HG03064 (cell line): Measurements from ENCODE around the gene GNA14.

ENCODE experiments used
- ATAC-seq: cut with Tn5 transposase; IDR thresholded peaks from one replicate; pipeline ENCODE4 v1.9.1; 2021; ENCODE audit warnings: low read depth; ENCODE audit not compliant: unreplicated experiment

The GNA14 gene

DNA sequence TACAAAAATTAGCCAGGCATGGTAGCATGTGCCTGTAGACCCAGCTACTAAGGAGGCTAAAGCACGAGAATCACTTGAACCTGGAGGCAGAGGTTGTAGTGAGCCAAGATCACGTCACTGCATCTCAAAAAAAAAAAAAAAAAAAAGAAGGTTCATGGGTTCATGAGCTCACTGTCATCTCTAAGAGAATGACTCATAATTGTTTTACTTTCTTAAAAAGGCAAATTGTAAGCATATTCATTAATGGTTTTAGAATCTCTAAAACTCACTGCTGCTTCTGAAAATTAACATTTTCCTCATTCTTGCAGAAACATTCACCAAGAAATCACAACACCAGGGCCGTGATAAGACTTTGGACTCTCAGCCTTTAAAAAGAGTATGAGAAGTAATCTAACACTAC, 103.6 kb downstream of the GNA14 start:
- no peak for ATAC-seq

DNA sequence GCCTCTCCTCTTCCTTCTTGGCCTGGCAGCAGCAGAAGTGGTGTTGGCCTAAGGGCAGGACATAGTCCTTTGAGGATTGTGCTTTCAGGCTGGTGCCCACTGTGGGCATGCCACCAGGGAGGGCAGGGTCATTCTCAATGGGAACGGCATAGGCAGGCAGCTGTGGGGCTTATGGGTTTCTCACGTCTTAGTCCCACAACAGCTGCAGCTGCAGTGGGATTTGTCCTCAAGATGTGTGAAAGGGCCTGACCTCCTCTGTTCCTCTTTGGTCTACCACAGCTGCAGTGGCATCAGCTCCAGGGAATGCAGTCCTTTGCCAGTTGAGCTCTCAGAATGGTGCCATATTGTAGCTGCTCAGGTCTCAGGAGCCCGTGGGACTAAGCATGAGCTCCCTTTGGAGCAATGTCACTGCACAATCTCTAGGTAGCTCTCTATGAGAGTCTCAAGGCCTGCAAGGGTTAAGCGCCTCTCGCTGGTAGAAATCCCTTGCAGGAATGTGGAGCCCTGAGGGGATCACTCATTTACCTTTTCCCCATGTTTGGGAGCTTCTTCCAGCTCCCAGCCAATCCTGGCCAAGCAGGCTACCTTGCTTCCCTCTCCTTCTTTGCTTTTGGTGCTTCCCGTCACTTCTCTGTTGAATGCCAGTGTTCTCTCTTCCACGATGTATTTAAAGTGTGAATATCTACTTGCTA, 104.8 kb downstream of the GNA14 start:
- ATAC-seq, result no peak

DNA sequence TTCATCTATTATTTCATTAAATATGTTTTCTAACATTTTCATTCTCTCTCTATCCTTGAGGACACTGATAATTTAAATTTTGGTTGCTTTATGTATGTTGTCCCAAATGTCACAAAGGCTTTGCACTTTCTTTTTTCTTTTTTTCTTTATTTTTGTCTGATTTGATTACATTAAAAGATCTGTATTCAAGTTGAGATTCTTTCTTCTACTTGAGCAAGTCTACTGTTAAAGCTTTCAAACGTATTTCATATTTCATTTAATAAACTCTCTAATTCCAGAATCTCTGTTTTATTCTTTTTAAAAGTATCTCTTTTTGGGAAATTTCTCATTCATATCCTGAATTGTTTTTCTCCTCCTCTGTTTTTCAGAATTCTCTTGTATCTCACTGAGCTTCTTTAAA, 106.5 kb downstream of the GNA14 start:
- no peak for ATAC-seq

GRCh38 chr9:77541055-77541454, 107.1 kb downstream of the GNA14 start:
- no peak for ATAC-seq

DNA sequence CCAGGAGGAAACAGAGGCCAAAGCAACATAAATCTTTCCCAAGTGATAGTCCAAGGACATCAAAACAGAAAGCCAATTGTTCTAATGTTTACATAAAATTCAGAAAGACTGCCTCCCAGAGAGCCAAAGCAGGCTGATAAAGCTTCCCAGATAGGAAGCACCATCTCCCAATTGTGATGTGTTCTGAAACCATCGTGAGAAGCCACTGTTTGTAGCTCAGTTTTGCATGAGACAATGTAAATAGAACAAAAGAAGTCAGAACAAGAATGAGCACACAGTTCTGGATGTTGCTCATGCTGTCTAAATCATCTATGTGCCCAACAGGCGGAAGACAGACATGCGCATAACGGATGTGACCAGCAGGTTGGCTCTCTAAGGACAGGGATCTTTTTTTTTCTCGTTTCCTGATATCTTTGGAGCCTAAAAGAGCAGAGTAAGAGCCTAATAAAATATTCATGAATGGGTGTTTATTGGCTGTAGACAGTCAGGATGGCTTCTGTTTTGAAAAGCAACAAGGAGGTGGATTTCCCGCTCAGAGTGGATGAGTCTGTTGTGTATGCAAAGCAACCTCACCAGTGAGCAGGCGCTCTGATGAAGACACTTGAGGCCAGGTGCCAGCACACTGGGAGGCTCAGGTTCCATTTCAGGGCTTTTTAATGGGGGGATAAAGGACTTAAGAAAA, 113.6 kb downstream of the GNA14 start:
- no peak for ATAC-seq

GRCh38 chr9:77533671-77534070, 114.5 kb downstream of the GNA14 start:
- no peak for ATAC-seq

- ATAC-seq, result no peak
Observed at GRCh38 chr9:77532607-77533006, 115.5 kb downstream of the GNA14 start.

DNA sequence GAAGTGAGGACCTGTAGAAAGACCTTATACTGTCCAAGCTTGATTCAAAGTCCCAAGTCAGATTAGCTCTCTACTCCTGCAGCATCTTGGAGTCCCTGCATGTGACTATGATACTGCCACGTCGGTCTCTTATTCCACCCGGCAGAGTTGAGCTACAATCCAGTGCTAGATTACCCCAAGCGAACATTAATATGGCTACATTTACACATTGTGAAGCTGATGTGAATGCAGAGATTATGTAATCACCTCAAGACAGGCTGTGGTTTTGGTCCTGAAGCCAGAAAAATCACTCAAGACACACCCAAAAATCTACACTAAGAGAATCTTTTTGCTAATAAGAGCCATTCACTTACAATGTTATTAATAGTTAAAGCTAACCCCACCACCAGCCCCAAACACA, 116.7 kb downstream of the GNA14 start:
- no peak for ATAC-seq

DNA sequence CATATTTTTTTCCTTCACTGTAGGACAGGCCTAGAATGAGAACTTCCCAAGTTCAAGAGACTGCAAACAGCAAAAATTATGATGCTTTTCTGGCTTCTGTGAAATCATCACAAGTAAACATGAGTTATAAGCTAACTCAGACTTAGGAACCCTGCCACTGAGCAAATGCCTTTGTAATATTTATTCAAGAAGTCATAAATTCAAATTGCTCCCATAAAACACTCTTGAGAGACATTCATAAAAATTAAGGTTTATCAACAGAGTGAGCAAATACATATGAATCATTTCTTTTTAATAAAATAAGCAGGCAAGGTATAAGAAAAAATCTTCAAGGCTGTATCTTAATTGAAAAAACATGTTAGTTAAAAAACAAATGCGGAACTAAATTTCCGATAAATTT, 124.2 kb downstream of the GNA14 start:
- no peak for ATAC-seq

DNA sequence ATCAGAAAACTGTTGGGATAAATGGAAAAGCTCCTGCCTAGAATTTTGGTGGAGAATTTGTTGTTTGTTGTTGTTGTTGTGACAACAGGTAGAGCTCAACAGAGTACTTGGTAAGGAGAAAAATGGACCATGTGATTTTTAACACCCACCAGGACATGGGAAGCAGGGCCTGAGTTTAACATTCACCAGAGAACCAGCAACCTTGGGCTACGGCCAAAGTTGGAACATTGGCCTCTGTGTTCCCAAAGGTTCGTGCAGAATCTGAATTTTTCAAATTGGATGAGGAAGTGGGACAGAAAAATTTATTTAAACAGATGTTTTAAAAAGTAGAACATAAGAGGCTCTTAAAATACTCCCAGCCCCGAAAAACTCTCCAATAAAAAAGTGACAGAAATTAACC, 127.0 kb downstream of the GNA14 start:
- ATAC-seq, result no peak

GRCh38 chr9:77518688-77519087, 129.4 kb downstream of the GNA14 start:
- no peak for ATAC-seq

- ATAC-seq, result no peak
Observed at GRCh38 chr9:77516781-77517180, 131.3 kb downstream of the GNA14 start.

DNA sequence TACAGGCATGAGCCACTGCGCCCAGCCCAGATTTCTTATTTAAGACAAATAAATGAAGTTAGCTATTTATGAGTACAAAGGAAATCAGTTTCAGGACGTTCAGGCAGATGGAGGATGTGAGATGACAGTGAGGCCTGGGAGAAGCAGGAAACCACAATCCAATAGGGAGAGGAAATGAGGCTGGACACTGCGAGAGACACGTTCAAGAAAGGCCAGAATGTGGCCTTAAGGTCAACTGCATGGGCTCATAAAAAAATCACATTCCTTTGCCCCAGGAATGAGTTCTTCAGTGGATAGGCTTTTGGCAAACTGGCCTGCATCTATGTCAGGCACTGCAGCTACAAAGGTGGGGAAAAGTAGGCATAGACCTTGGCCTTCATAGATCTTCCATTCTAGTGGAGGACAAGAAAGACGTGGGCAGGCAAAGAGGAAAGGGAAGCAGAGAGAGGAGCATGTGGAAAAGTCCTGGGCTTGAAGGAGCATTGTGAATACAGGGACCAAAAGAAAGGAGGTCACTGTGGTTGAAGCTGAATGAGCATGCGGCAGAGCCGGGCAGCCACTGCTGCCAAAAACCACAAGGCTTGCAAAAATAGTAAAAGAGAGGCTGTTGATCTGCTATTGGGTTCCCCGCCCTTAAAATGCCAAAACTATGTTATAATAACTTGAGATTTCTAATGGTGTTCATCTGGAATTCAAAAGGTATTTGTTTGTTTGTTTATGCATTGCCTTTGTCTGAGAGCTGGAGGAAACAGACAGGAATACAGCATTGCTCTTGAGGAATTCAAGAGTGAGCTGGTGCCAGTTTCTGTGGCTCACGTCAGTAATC, 133.0 kb downstream of the GNA14 start:
- no peak for ATAC-seq

DNA sequence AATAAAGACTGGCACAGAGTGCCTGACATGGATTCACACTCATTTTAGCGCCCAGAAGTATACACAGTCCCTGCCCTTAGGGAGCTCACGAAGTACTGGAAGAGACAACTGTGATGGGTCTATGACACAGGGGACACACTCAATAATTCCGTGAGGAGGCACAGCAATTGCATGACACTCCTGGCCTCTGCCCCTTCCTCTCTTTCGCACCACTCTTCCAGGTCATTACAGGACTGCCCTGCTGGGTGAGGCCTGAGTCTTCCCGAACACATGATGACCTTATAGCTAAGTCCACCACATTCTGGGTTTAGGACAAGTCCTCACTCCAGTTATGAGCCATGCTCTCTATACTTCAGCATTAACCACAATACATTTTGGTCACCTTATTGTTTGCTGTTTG, 134.7 kb downstream of the GNA14 start:
- ATAC-seq, result no peak

DNA sequence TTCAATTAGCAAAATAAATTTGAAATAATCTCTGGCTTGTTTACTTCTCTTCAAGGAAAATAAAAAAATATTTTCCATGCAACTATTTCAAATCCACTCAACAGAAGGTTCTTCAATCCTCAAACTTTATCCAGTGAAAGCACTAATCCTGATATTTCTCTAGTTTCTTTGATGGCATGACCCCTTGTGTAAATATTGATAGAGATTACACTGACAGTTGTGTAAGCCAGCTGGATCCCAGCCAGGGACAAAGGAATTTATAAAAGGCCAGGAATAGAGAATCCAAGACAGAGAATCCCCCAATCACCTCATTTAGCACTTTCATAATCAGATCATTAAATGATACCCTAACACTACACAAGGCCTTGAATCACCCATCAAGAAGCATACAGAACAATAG, 135.2 kb downstream of the GNA14 start:
- no peak for ATAC-seq

DNA sequence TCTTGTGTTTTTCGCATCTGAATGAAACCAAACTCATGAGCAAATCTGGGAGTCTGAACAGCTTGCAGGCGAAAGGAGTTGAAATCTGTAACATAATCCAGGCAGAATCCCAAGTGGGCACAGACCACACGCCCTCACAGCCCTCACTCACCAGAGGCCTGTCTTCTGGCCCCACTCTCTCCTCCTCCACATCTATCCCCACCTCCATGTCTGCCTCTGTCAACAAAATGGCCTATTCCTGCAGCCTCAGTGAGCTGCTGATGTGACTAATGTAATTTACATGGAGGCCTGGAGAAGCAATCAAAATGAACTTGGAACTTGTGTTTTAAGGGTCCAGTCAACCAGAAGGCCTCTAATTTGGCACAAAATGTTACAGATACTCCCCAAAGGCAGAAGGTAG, 136.6 kb downstream of the GNA14 start:
- ATAC-seq, result no peak

GRCh38 chr9:77510666-77511065, 137.5 kb downstream of the GNA14 start:
- ATAC-seq, result no peak

GRCh38 chr9:77508396-77508795, 139.7 kb downstream of the GNA14 start:
- ATAC-seq, result no peak

GRCh38 chr9:77507212-77507961, 140.7 kb downstream of the GNA14 start:
- no peak for ATAC-seq

GRCh38 chr9:77505232-77505631, 142.9 kb downstream of the GNA14 start:
- no peak for ATAC-seq

DNA sequence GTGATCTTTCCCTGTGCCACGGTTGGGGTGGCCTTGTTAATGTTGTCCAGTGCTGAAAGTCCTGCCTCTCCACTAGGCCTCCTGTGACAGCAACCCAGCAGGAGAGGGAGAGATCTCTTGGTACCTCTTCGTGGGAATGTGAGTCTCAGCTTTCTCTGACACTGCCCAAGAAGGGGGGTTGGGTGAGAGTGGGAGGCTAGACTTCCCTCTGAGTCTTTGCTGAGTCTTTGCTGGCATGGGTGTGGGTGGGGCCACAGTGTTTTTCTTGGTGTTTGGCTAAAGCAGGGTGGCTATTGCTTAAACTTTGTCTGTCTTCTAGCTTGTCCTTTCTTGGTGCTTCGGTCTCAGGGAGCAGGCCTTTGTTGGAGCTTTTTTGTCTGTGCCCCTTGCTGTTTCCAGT, 145.6 kb downstream of the GNA14 start:
- no peak for ATAC-seq
